HepG2 (cell line): ENCODE measurements around the gene NCBP2L. TPM values are rescaled to one million over a fixed set of nuclear protein-coding genes. Genes with fewer than 3 reads are reported as not detected.

Experiments used
- ATAC-seq: fragments of 200-7000 bp; cut with Tn5 transposase; 3 replicates; pipeline ENCODE4 v1.9.1; 2020; ENCODE audit warnings: mild to moderate bottlenecking, moderate library complexity
- BruUV-seq: library from RNA; stranded (reverse); fragments of 400-500 nt; replicated peaks from 2 replicates; lab custom pipeline; 2021; lab: Mats Ljungman, UMichigan
- CTCF ChIA-PET: fragments of 300-600 bp; formaldehyde crosslinking; extraction: SDS; loops from one replicate; lab custom pipeline; 2021; ENCODE audit warnings: low total read pairs, inconsistent platforms, low intra/inter-chr PET ratio; lab: Yijun Ruan, JAX
- POLR2A ChIA-PET: fragments of 350-600 bp; sonication (Branson Sonifier 250); formaldehyde crosslinking; loops from one replicate; lab custom pipeline; 2020; ENCODE audit warnings: antibody characterized with exemption, inconsistent platforms; lab: Yijun Ruan, JAX
- DNase-seq: peaks from one replicate; pipeline ENCODE4 v3.0.0-alpha.2; 2015; ENCODE audit warnings: low spot score
- FAIRE-seq: peaks from 3 replicates; lab custom pipeline; 2011; peaks lifted over from hg19 to GRCh38; lab: Jason Lieb, UNC
- H2AFZ ChIP-seq: one replicate; pipeline ENCODE4 v1.6.1; 2011; ENCODE audit warnings: low read length, inconsistent platforms
- H3K27ac ChIP-seq: fragments of 300-600 bp; 3 replicates; pipeline ENCODE4 v1.8.0; 2011; ENCODE audit warnings: mixed run types, mild to moderate bottlenecking, mixed read lengths, low read length, inconsistent platforms; ENCODE audit not compliant: insufficient read depth; ENCODE audit errors: extremely low read length
- H3K27me3 ChIP-seq, 2 experiments: fragments of 200-600 bp in 1 of 2; 2 replicates in 1 of 2; 3 replicates in 1 of 2; pipeline versions ENCODE4 v1.6.0 to v1.8.0; 2011; ENCODE audit warnings: low read length in 2 of 2, mild to moderate bottlenecking in 2 of 2, moderate library complexity in 2 of 2, inconsistent platforms in 1 of 2; ENCODE audit not compliant: insufficient read depth in 2 of 2, control insufficient read depth in 1 of 2
- H3K36me3 ChIP-seq, 2 experiments: fragments of 200-600 bp in 1 of 2; replicated peaks in 1 of 2; 2 replicates in 1 of 2; 3 replicates in 1 of 2; pipeline versions ENCODE4 v1.5.1 to v1.8.0; 2011; ENCODE audit warnings: low read length in 2 of 2, inconsistent platforms in 1 of 2; ENCODE audit not compliant: insufficient read depth in 2 of 2, control insufficient read depth in 1 of 2
- H3K4me1 ChIP-seq: 2 replicates; pipeline ENCODE4 v1.5.1; 2012; ENCODE audit warnings: low read length, inconsistent platforms; ENCODE audit not compliant: insufficient read depth
- H3K4me2 ChIP-seq: 2 replicates; pipeline ENCODE4 v1.6.0; 2011; ENCODE audit warnings: low read depth, low read length, inconsistent platforms
- H3K4me3 ChIP-seq, 3 experiments: fragments of 200-600 bp in 1 of 3; sonication (generic), shearing (Covaris generic) in 1 of 3; replicated peaks in 1 of 3; 2 replicates each; pipeline ENCODE4 v1.5.1; 2011 to 2016; ENCODE audit warnings: low read length in 3 of 3, inconsistent platforms in 2 of 3, low read depth in 2 of 3, mild to moderate bottlenecking in 2 of 3, control low read depth in 1 of 3, mixed read lengths in 1 of 3; ENCODE audit not compliant: insufficient read depth in 1 of 3
- H3K79me2 ChIP-seq: one replicate; pipeline ENCODE4 v1.6.1; 2011; ENCODE audit warnings: low read length, inconsistent platforms; ENCODE audit not compliant: insufficient read depth
- H3K9ac ChIP-seq: 2 replicates; pipeline ENCODE4 v1.6.0; 2011; ENCODE audit warnings: mild to moderate bottlenecking, low read depth, low read length, inconsistent platforms; ENCODE audit not compliant: insufficient read depth
- H3K9me3 ChIP-seq: 2 replicates; pipeline ENCODE4 v1.5.1; 2012; ENCODE audit warnings: mild to moderate bottlenecking, low read length
- H4K20me1 ChIP-seq: 2 replicates; pipeline ENCODE4 v1.6.0; 2011; ENCODE audit warnings: inconsistent platforms, mild to moderate bottlenecking, low read length, moderate library complexity; ENCODE audit not compliant: insufficient read depth
- EZH2 ChIP-seq: conservative IDR thresholded peaks from 2 replicates; pipeline ENCODE4 v1.6.1; 2012; ENCODE audit warnings: mild to moderate bottlenecking, low read depth, low read length, moderate library complexity
- GPN1 ChIP-seq: sonication (generic); formaldehyde crosslinking; IDR thresholded peaks from 2 replicates; pipeline ENCODE4 v1.5.1; 2020; ENCODE audit warnings: missing genetic modification reagents, borderline replicate concordance
- NR2C2 ChIP-seq: sonication (generic); formaldehyde crosslinking; IDR thresholded peaks from 2 replicates; pipeline ENCODE4 v1.4.0; 2020; ENCODE audit warnings: missing genetic modification reagents, mild to moderate bottlenecking, moderate library complexity, borderline replicate concordance
- SMC3 ChIP-seq: IDR thresholded peaks from 2 replicates; pipeline ENCODE4 v1.6.1; 2011; ENCODE audit warnings: low read length, improper control_type of control experiment
- ZBTB21 ChIP-seq: sonication (generic); formaldehyde crosslinking; IDR thresholded peaks from 2 replicates; pipeline ENCODE4 v1.4.0; 2020; ENCODE audit warnings: missing genetic modification reagents
- ZNF253 ChIP-seq: sonication (generic); formaldehyde crosslinking; IDR thresholded peaks from 2 replicates; pipeline ENCODE4 v1.8.0; 2022; ENCODE audit warnings: mild to moderate bottlenecking, missing genetic modification reagents, borderline replicate concordance
- ZNF674 ChIP-seq: sonication (generic); formaldehyde crosslinking; IDR thresholded peaks from 2 replicates; pipeline ENCODE4 v1.5.0; 2020; ENCODE audit warnings: low read depth, mild to moderate bottlenecking, missing genetic modification reagents
- WGBS: methylation state at CpG from one replicate; pipeline ENCODE4 v1.1.6; 2017; ENCODE audit warnings: low lambda C conversion rate; 5-methylcytosine and 5-hydroxymethylcytosine counted together
- in situ Hi-C: cut with HindIII; loops from 2 replicates; pipeline ENCODE4 v1.10.0; 2017; ENCODE audit warnings: low pct_unique_long_range_greater_than_20kb; ENCODE audit not compliant: extremely low pct_ligation_motif_present
- intact Hi-C: fragments of 100-400 bp; cut with micrococcal nuclease; formaldehyde crosslinking; loops from one replicate; pipeline ENCODE4 v1.10.0; 2022; ENCODE audit not compliant: unreplicated experiment
- polyA plus RNA-seq, 8 experiments: library from polyadenylated mRNA; depleted of rRNA in 3 of 8; stranded (reverse) in 7 of 8; unstranded in 1 of 8; fragments of >200 nt; fragmentation: Illumina TruSeq in 4 of 8; extraction: Trizol in 4 of 8; gene quantifications; 2 replicates each; pipeline versions ENCODE4 v1.2.1 to v1.2.3, GENCODE V29; 2011 to 2016; ENCODE audit warnings: low read depth in 4 of 8, missing spikeins in 1 of 8, mixed read lengths in 1 of 8; ENCODE audit not compliant: insufficient read depth in 1 of 8
- total RNA-seq, 5 experiments: library from RNA; depleted of rRNA; stranded (reverse); fragments of >200 nt; fragmentation: Illumina TruSeq; extraction: Trizol; gene quantifications; 2 replicates each; pipeline ENCODE4 v1.2.3, GENCODE V29; 2016; ENCODE audit warnings: low read depth in 1 of 5
- TF ChIP-seq, protein P1 (sequence below): sonication (generic); formaldehyde crosslinking; IDR thresholded peaks from 2 replicates; pipeline ENCODE4 v1.9.0; 2021; ENCODE audit warnings: missing genetic modification reagents, borderline replicate concordance
- TF ChIP-seq, protein P2 (sequence below): IDR thresholded peaks from 2 replicates; pipeline ENCODE4 v1.6.1; 2016; ENCODE audit warnings: missing biosample characterization, missing genetic modification reagents, low read depth

Gene NCBP2L
- total and polyA plus RNA-seq, 2 of the 13 experiments (the other 11 are each of a cell fraction or from before 2014, with no cell fraction given), result not detected

DNA sequence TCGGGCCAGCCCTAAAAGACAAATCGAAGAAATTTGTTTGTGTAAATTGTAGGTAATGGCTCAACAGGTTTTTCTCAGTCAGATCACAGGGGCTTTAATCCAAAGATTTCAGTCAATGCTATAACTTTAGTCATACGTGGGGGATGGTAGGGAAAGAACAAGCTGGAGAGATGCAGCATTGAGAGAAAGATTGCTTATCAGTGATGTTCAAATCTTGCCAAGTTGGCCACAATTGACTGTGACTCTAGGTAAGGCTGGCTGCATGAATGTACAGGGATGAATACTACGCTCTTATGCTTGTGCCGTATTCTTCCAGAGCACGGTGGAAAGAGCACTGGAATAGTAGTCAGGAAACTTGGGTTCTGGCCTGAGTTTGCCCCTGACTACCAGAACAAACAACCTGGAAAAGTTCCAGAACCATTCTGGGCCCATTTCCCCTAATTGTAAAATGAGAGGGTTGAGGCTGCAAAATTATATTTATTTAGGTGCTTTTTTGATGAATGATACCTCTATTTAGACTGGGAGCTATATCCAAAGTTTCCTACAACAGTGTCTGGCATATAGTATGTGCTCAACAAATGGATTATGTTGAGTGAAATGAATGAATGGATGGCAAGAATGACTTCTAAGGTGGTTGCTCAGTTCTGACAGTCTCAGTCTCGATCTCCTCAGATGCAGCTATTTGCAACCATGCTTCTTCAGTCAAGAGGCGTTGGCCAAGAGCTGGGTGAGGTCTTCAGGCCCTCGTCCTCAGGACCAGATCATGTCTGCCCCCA, 46.4 kb upstream of the NCBP2L start (continued):
- TF ChIP-seq, protein P1, sequence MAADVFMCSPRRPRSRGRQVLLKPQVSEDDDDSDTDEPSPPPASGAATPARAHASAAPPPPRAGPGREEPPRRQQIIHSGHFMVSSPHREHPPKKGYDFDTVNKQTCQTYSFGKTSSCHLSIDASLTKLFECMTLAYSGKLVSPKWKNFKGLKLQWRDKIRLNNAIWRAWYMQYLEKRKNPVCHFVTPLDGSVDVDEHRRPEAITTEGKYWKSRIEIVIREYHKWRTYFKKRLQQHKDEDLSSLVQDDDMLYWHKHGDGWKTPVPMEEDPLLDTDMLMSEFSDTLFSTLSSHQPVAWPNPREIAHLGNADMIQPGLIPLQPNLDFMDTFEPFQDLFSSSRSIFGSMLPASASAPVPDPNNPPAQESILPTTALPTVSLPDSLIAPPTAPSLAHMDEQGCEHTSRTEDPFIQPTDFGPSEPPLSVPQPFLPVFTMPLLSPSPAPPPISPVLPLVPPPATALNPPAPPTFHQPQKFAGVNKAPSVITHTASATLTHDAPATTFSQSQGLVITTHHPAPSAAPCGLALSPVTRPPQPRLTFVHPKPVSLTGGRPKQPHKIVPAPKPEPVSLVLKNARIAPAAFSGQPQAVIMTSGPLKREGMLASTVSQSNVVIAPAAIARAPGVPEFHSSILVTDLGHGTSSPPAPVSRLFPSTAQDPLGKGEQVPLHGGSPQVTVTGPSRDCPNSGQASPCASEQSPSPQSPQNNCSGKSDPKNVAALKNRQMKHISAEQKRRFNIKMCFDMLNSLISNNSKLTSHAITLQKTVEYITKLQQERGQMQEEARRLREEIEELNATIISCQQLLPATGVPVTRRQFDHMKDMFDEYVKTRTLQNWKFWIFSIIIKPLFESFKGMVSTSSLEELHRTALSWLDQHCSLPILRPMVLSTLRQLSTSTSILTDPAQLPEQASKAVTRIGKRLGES, result no peak
- TF ChIP-seq SMC3, result no peak
- TF ChIP-seq, all 625 proteins: peak for 0

DNA sequence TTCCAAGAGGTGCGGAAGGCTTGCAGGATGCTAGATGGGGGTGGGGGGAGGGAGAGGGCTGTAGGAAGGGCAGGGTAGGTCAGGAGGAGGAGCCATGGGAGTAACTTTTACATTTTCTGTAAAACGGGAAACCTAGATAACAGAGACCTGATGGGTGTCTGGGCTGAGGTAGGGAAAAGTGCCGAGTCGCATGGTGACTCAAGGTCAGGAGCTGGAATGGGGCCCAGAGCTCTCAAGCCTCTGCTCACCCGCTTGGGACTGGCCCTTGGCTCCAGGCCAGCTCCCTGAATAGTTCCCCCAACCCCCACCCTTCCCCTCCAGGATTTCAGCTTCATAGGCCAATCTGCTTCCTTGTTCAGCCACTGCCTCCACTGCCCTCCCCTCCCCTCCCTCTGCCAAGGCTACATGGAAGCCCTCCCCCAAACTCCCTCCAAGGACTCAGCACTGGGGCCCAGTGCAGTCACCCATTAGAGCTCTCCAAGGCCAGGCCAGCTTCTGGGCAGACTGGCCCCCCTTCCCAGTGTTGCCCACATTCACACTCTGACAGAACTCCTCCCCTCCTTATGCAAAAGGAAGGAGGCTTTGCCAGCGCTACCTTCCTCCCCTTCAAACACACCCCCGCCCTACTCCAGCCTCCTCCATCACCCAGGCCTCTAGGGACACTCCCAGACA, 45.6 kb upstream of the NCBP2L start:
- Histone ChIP-seq H3K4me2 (no peak overlapping the region), H3K79me2 (no peaks in the 10 kb centered on the region), H3K27ac (no peak overlapping the region), H2AFZ (no peak overlapping the region), H3K9me3 (no peaks in the 10 kb centered on the region), H3K9ac (no peak overlapping the region)
- POLR2A ChIA-PET, result no interaction called here
- ATAC-seq (no peak), FAIRE-seq (no peak)
- WGBS, result 19% methylated on average over 6 of the region's 7 CpGs
- no peak for TF ChIP-seq GPN1
- no peak for TF ChIP-seq ZBTB21 (CRISPR knock-in tag)
- TF ChIP-seq ZNF674 (CRISPR knock-in tag), result no peak
- no peak for TF ChIP-seq ZNF253 (CRISPR knock-in tag)
- TF ChIP-seq NR2C2 (CRISPR knock-in tag), result no peak
- TF ChIP-seq, protein P2, sequence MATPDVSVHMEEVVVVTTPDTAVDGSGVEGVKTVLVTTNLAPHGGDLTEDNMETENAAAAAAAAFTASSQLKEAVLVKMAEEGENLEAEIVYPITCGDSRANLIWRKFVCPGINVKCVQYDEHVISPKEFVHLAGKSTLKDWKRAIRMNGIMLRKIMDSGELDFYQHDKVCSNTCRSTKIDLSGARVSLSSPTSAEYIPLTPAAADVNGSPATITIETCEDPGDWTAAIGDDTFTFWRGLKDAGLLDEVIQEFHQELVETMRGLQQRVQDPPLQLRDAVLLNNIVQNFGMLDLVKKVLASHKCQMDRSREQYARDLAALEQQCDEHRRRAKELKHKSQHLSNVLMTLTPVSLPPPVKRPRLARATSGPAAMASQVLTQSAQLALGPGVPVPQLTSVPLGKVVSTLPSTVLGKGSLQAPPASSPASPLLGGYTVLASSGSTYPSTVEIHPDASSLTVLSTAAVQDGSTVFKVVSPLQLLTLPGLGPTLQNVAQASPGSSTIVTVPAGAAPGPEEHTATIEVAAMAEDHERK (CRISPR knock-in tag), result no peak
- TF ChIP-seq EZH2, result no peak
- TF ChIP-seq, all 625 proteins: peak for 0
- no TSS peak for BruUV-seq
- Histone ChIP-seq H3K4me1 (peaks cover 26% of the 10 kb centered on the region), H3K36me3 (no peaks in the 10 kb centered on the region), H3K27me3 (no peaks in the 10 kb centered on the region; a peak in 1 of 5 replicates), H3K4me3 (no peak overlapping the region), H4K20me1 (no peaks in the 10 kb centered on the region)
- in situ Hi-C loops (no loop called here), intact Hi-C loops (no loop called here)
- CTCF ChIA-PET, result no interaction called here
- no peak for DNase-seq
